GM12878 (cell line): ENCODE data around the gene PRADC1. TPM values are rescaled to one million over a fixed set of nuclear protein-coding genes. Genes with fewer than 3 reads are reported as not detected.

Experiments
- ATAC-seq: fragments of 200-7000 bp; cut with Tn5 transposase; 3 replicates; pipeline ENCODE4 v1.9.1; 2020; ENCODE audit warnings: mild to moderate bottlenecking, moderate library complexity
- Bru-seq: library from RNA; stranded (reverse); fragments of 400-500 nt; gene quantifications from one replicate; lab custom pipeline; 2021; lab: Mats Ljungman, UMichigan
- BruChase-seq, 2 experiments: library from RNA; stranded (reverse); fragments of 400-500 nt; gene quantifications; one replicate each; lab custom pipeline; 2021; lab: Mats Ljungman, UMichigan
- BruUV-seq: library from RNA; stranded (reverse); fragments of 400-500 nt; replicated peaks from 2 replicates; lab custom pipeline; 2021; lab: Mats Ljungman, UMichigan
- CTCF ChIA-PET: fragments of 300-600 bp; sonication (Branson Sonifier 250); formaldehyde crosslinking; extraction: SDS; loops from one replicate; lab custom pipeline; 2021; ENCODE audit warnings: inconsistent platforms; lab: Yijun Ruan, JAX
- POLR2A ChIA-PET: fragments of 350-600 bp; formaldehyde crosslinking; extraction: SDS; loops from one replicate; lab custom pipeline; 2021; ENCODE audit warnings: inconsistent platforms; lab: Charles Lee
- RAD21 ChIA-PET: fragments of 300-600 bp; sonication (Branson Sonifier 250); formaldehyde crosslinking; loops from one replicate; lab custom pipeline; 2023; ENCODE audit warnings: antibody characterized with exemption; ENCODE audit not compliant: unreplicated experiment; lab: Charles Lee
- SMC1A ChIA-PET: fragments of 300-600 bp; sonication (Branson Sonifier 250); formaldehyde crosslinking; loops from one replicate; lab custom pipeline; 2023; ENCODE audit not compliant: unreplicated experiment, uncharacterized antibody; lab: Charles Lee
- DNase-seq: peaks from one replicate; pipeline ENCODE4 v3.0.0-alpha.2; 2011; ENCODE audit warnings: low read depth, low spot score
- FAIRE-seq: peaks from 3 replicates; lab custom pipeline; 2011; peaks lifted over from hg19 to GRCh38; lab: Jason Lieb, UNC
- H2AFZ ChIP-seq: 2 replicates; pipeline ENCODE4 v1.6.0; 2011; ENCODE audit warnings: low read depth, low read length, control low read depth; ENCODE audit not compliant: control insufficient read depth
- H3K27ac ChIP-seq: 2 replicates; pipeline ENCODE4 v1.5.1; 2011; ENCODE audit warnings: control low read depth; ENCODE audit not compliant: control insufficient read depth, insufficient read depth
- H3K27me3 ChIP-seq, 2 experiments: replicated peaks in 1 of 2; 2 replicates each; pipeline versions ENCODE4 v1.6.0 to v1.6.1; 2011; ENCODE audit warnings: low read length in 1 of 2; ENCODE audit not compliant: control insufficient read depth in 2 of 2, insufficient read depth in 2 of 2
- H3K36me3 ChIP-seq, 2 experiments: 2 replicates each; pipeline ENCODE4 v1.5.1; 2011; ENCODE audit warnings: low read length in 1 of 2; ENCODE audit not compliant: control insufficient read depth in 2 of 2, insufficient read depth in 2 of 2
- H3K4me1 ChIP-seq: 2 replicates; pipeline ENCODE4 v1.6.1; 2011; ENCODE audit warnings: mild to moderate bottlenecking, low read length, moderate library complexity, mixed read lengths; ENCODE audit not compliant: control insufficient read depth, insufficient read depth
- H3K4me2 ChIP-seq: 2 replicates; pipeline ENCODE4 v1.6.0; 2011; ENCODE audit warnings: control low read depth; ENCODE audit not compliant: control insufficient read depth, insufficient read depth
- H3K4me3 ChIP-seq: fragments of 200-600 bp; sonication (generic); 2 replicates; pipeline ENCODE4 v1.5.1; 2016
- H3K79me2 ChIP-seq: 2 replicates; pipeline ENCODE4 v1.6.0; 2011; ENCODE audit warnings: low read length; ENCODE audit not compliant: control insufficient read depth, insufficient read depth
- H3K9ac ChIP-seq: 2 replicates; pipeline ENCODE4 v1.8.0; 2011; ENCODE audit warnings: low read length, control low read depth, mixed read lengths; ENCODE audit not compliant: control insufficient read depth, insufficient read depth
- H3K9me3 ChIP-seq: replicated peaks from 3 replicates; pipeline ENCODE4 v1.5.1; 2011; ENCODE audit warnings: mild to moderate bottlenecking, low read length; ENCODE audit not compliant: control insufficient read depth, insufficient read depth
- H4K20me1 ChIP-seq: 2 replicates; pipeline ENCODE4 v1.6.0; 2011; ENCODE audit not compliant: control insufficient read depth, insufficient read depth
- EED ChIP-seq: sonication (generic); IDR thresholded peaks from 2 replicates; pipeline ENCODE4 v1.6.1; 2016; ENCODE audit warnings: antibody characterized with exemption, low read depth
- IKZF2 ChIP-seq, 2 experiments: fragments of 450-650 bp; IDR thresholded peaks; 2 replicates each; pipeline ENCODE4 v1.6.1; 2017; ENCODE audit warnings: mild to moderate bottlenecking in 2 of 2, moderate library complexity in 2 of 2
- JUNB ChIP-seq: IDR thresholded peaks from 2 replicates; pipeline ENCODE4 v1.6.1; 2016; ENCODE audit warnings: antibody characterized with exemption, mild to moderate bottlenecking
- NFYB ChIP-seq: IDR thresholded peaks from 2 replicates; pipeline ENCODE4 v1.6.1; 2011; ENCODE audit warnings: low read depth, mild to moderate bottlenecking, low read length, improper control_type of control experiment, moderate library complexity; ENCODE audit not compliant: insufficient read depth
- PML ChIP-seq: IDR thresholded peaks from 2 replicates; pipeline ENCODE4 v1.6.1; 2012; ENCODE audit warnings: low read length, inconsistent platforms
- PRDM15 ChIP-seq: fragments of 450-650 bp; formaldehyde crosslinking; IDR thresholded peaks from 2 replicates; pipeline ENCODE4 v1.4.0; 2020; ENCODE audit warnings: mild to moderate bottlenecking, moderate library complexity
- RAD51 ChIP-seq: fragments of 450-650 bp; IDR thresholded peaks from 2 replicates; pipeline ENCODE4 v1.6.1; 2016; ENCODE audit warnings: moderate library complexity, mild to moderate bottlenecking, inconsistent platforms
- SMAD1 ChIP-seq: fragments of 450-650 bp; IDR thresholded peaks from 2 replicates; pipeline ENCODE4 v1.6.1; 2018; ENCODE audit warnings: mild to moderate bottlenecking, low read depth; ENCODE audit not compliant: partially characterized antibody
- SREBF1 ChIP-seq: IDR thresholded peaks from 2 replicates; pipeline ENCODE4 v1.6.1; 2012; ENCODE audit warnings: mild to moderate bottlenecking, low read length
- SREBF2 ChIP-seq: IDR thresholded peaks from 2 replicates; pipeline ENCODE4 v1.6.1; 2012; ENCODE audit warnings: mild to moderate bottlenecking, low read length
- TARDBP ChIP-seq: IDR thresholded peaks from 2 replicates; pipeline ENCODE4 v1.6.1; 2016; ENCODE audit warnings: borderline replicate concordance
- ZNF384 ChIP-seq: IDR thresholded peaks from 2 replicates; pipeline ENCODE4 v1.6.1; 2012; ENCODE audit warnings: low read depth, mild to moderate bottlenecking, low read length, improper control_type of control experiment, borderline replicate concordance
- WGBS: methylation state at CpG from one replicate; pipeline ENCODE4 v1.1.6; 2016; ENCODE audit warnings: low lambda C conversion rate; ENCODE audit not compliant: insufficient replicate concordance, insufficient coverage; ENCODE audit errors: missing lambda C conversion rate; 5-methylcytosine and 5-hydroxymethylcytosine counted together
- in situ Hi-C: fragments of 300-500 bp; cut with MboI; formaldehyde crosslinking; loops from 9 replicates; pipeline ENCODE4 v1.14.3; 2018; ENCODE audit warnings: mixed read lengths
- intact Hi-C: fragments of 100-400 bp; cut with micrococcal nuclease; formaldehyde crosslinking; loops from one replicate; pipeline ENCODE4 v1.14.2; 2022; ENCODE audit not compliant: unreplicated experiment
- long read RNA-seq, 2 experiments: library from polyadenylated mRNA; unstranded; transcript quantifications; one replicate each; pipeline ENCODE4 v2.0.0, GENCODE V29; 2019 to 2020
- polyA minus RNA-seq, 3 experiments: library from RNA; depleted of rRNA, polyadenylated mRNA; stranded (reverse); fragments of >200 nt; gene quantifications; 2 replicates each; pipeline ENCODE4 v1.2.3, GENCODE V29; 2011
- polyA plus RNA-seq, 11 experiments: library from polyadenylated mRNA; depleted of rRNA in 4 of 11; unstranded in 6 of 11; stranded (reverse) in 5 of 11; fragments of >200 nt; fragmentation: Nextera tagmentation in 4 of 11; fragmentation: Illumina TruSeq in 1 of 11; extraction: Ambion mirVana in 4 of 11; extraction: Trizol in 1 of 11; gene quantifications; 1 replicate in 1 of 11; 2 replicates in 10 of 11; pipeline versions ENCODE4 v1.2.1 to v1.2.3, GENCODE V29; 2011 to 2016; ENCODE audit warnings: inconsistent platforms in 2 of 11, missing spikeins in 2 of 11, low read depth in 1 of 11
- total RNA-seq, 4 experiments: library from RNA; depleted of rRNA in 3 of 4; stranded (reverse); fragments of >200 nt in 3 of 4; fragmentation: Illumina TruSeq in 1 of 4; extraction: Trizol in 1 of 4; gene quantifications; 2 replicates each; pipeline versions ENCODE4 v1.2.1 to v1.2.3, GENCODE V29; 2013 to 2021
- TF ChIP-seq, protein P1 (sequence below): fragments of 450-650 bp; IDR thresholded peaks from 2 replicates; pipeline ENCODE4 v1.6.1; 2016; ENCODE audit warnings: mild to moderate bottlenecking

The PRADC1 gene
- 1.1 and 2.2 TPM in 2 replicates for total RNA-seq (2013; cell fraction: nucleolus; rRNA removed)
- 16.9 and 18.6 TPM in 2 replicates for total RNA-seq (2014; rRNA removed)
- 11.7 and 12.4 TPM in 2 replicates for total RNA-seq (2014; rRNA removed; fragmentation: Illumina TruSeq; extraction: Trizol)
- total RNA-seq (2021), result 13.4 and 15.7 TPM in 2 replicates
- polyA plus RNA-seq (2011; ENCODE audit: low read depth), result 4.2 TPM
- polyA plus RNA-seq (2011; rRNA removed), result 5.1 and 8.9 TPM in 2 replicates
- polyA plus RNA-seq (2011; cell fraction: cytosol; rRNA removed), result 13.5 and 18.2 TPM in 2 replicates
- 7.2 and 7.9 TPM in 2 replicates for polyA plus RNA-seq (2011; cell fraction: nucleus; rRNA removed)
- 6.9 and 7.9 TPM in 2 replicates for polyA plus RNA-seq (2012)
- polyA plus RNA-seq (2014; fragmentation: Illumina TruSeq; extraction: Trizol), result 6.2 and 12.6 TPM in 2 replicates
- polyA plus RNA-seq (2014; fragmentation: Nextera tagmentation; extraction: Ambion mirVana), result 1 to 10 TPM; 3.7 to 8.1 TPM
- 14.9 and 16.1 TPM in 2 replicates for polyA plus RNA-seq (2014; rRNA removed)
- 10 to 100 TPM; 31.5 to 39.0 TPM for polyA plus RNA-seq (2016; fragmentation: Nextera tagmentation; extraction: Ambion mirVana)
- 5.1 and 11.0 TPM in 2 replicates for polyA minus RNA-seq (2011; rRNA and poly(A)+ RNA removed)
- 1.9 and 4.0 TPM in 2 replicates for polyA minus RNA-seq (2011; cell fraction: cytosol; rRNA and poly(A)+ RNA removed)
- 1.6 and 4.6 TPM in 2 replicates for polyA minus RNA-seq (2011; cell fraction: nucleus; rRNA and poly(A)+ RNA removed)
- percentile 40 among the genes with signal in this experiment for Bru-seq, nascent RNA
- percentile 41 among the genes with signal in this experiment for BruChase-seq, experiment 1, labeled RNA remaining after a 6-hour chase
- percentile 43 among the genes with signal in this experiment for BruChase-seq, experiment 2, labeled RNA remaining after a 2-hour chase
- long read RNA-seq, experiment 1, transcript PRADC1-201 (5 exons, 1,083 nt), result major isoform, 20 of 20 reads
- long read RNA-seq, experiment 1, partial matches to known transcripts, result 0 of 20 reads
- long read RNA-seq, experiment 1, other reads (novel, unspliced or antisense), result 0 of 20 reads
- long read RNA-seq, experiment 2, transcript PRADC1-201 (5 exons, 1,083 nt), result major isoform, 15 of 16 reads
- long read RNA-seq, experiment 2, partial matches to known transcripts, result 0 of 16 reads
- long read RNA-seq, experiment 2, other reads (novel, unspliced or antisense), result 1 of 16 reads

- intact Hi-C loops, result loop anchor here (5.0 kb wide), 1 partner anchor 154 kb away; the partner anchor contains the start of gene ALMS1
- peaks cover 4% of the 10 kb centered on the region for H3K4me1 ChIP-seq
- peak within 1 kb of the TSS; percentile 99 for H3K4me2 ChIP-seq
- BruUV-seq, result no TSS peak
- DNase-seq, result peak; percentile 97
- peak within 1 kb of the TSS; percentile 82 for H3K9ac ChIP-seq
- H4K20me1 ChIP-seq, result 0 out of 2 replicates have a peak, but pooled peaks cover 4% of the 10 kb centered on the region
- peak; percentile 93 for ATAC-seq
- H3K4me3 ChIP-seq, result peak within 1 kb of the TSS; percentile 78
- FAIRE-seq, result peak; percentile 93
- WGBS, result under 1% methylated on average over 56 of the region's 67 CpGs
- CTCF ChIA-PET, result interaction anchor here (0.9 to 9.8 kb wide), 6 partner anchors 14 to 127 kb away, joined by 3 to 99 read pairs (median 8); partner anchors contain the start of genes EGR4, FBXO41 and SMYD5
- RAD21 ChIA-PET, result interaction anchor here (0.5 to 3.2 kb wide), 9 partner anchors 11 to 1719 kb away, joined by 3 to 22 read pairs (median 4); partner anchors contain the start of genes FBXO41 and SMYD5
- in situ Hi-C loops, result no loop called here
- POLR2A ChIA-PET, result interaction anchor here (0.5 to 3.4 kb wide), 9 partner anchors 12 to 58 kb away, joined by 3 to 14 read pairs (median 4); partner anchors contain the start of genes FBXO41 and SMYD5
- H3K9me3 ChIP-seq, result no peaks in the 10 kb centered on the region
- H3K36me3 ChIP-seq, result peaks cover 0 to 6% of the 10 kb centered on the region in 2 experiments; a peak in 2 of 4 replicates
- SMC1A ChIA-PET, result interaction anchor here (0.8 to 2.4 kb wide), 6 partner anchors 11 to 57 kb away, joined by 3 to 10 read pairs (median 4); no protein-coding TSS in a partner anchor
- peaks cover 42% of the 10 kb centered on the region for H3K79me2 ChIP-seq
- peak within 1 kb of the TSS; percentile 100 for H2AFZ ChIP-seq
- H3K27ac ChIP-seq, result peak within 1 kb of the TSS; percentile 91
- H3K27me3 ChIP-seq, result no peaks in the 10 kb centered on the region
- TF ChIP-seq SREBF1 (no peak), SMAD1 (no peak), NFYB (peak; percentile 93), JUNB (no peak), ZNF384 (no peak), IKZF2 (IDR thresholded peaks at IDR 0.05) (no peak; a peak in 1 of 4 replicates), RAD51 (no peak), TARDBP (no peak), SREBF2 (no peak), PRDM15 (CRISPR knock-in tag) (no peak), EED (no peak), PML (no peak)
- TF ChIP-seq, protein P1, sequence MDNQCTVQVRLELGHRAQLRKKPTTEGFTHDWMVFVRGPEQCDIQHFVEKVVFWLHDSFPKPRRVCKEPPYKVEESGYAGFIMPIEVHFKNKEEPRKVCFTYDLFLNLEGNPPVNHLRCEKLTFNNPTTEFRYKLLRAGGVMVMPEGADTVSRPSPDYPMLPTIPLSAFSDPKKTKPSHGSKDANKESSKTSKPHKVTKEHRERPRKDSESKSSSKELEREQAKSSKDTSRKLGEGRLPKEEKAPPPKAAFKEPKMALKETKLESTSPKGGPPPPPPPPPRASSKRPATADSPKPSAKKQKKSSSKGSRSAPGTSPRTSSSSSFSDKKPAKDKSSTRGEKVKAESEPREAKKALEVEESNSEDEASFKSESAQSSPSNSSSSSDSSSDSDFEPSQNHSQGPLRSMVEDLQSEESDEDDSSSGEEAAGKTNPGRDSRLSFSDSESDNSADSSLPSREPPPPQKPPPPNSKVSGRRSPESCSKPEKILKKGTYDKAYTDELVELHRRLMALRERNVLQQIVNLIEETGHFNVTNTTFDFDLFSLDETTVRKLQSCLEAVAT, result no peak
Measured at GRCh38 chr2:73233154-73233931, at the start of gene PRADC1. PRADC1 (minus strand) TSS chr2:73233239; CDS start chr2:73233160, 79 bp downstream.
